ENCODE data around the gene CTIF.

CTIF gene

GRCh38 chr18:48727681-48728080, 188.8 kb downstream of the CTIF start:
- Mint-ChIP-seq H3K4me1 (ENCODE audit: low read depth) (no peaks in the 10 kb centered on the region), H3K27me3 (no peaks in the 10 kb centered on the region), H3K4me3 (no peak overlapping the region), H3K9me3 (no peaks in the 10 kb centered on the region), H3K27ac (no peak overlapping the region), H3K36me3 (ENCODE audit: low read depth) (no peaks in the 10 kb centered on the region)

DNA sequence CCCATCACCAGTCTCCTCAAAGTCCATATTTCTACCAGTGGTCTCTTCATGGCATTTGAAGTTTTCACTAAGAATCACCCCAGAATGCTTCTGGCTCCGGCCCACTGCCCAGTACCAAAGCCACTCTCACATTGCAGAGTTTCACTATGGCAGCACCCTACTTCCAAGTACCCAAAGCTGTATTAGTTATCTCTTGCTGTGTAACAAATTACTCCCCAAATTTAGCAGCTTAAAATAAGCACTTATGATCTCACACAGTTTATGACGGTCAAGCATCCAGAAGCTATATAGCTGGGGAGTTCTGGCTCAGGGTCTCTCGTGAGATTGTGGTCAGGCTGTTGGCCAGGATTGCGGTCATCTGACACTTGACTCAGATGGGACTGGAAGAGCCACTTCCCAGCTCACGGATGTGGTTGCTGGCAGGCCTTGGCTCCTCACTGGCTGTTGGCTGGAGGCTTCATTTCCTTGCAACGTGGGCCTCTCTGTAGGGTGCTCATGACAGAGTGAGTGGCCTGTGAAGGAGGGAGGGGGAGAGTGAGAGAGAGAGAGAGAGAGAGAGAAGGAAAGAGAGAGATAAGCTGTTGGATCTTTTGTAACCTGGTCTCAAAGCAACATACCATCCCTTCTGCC, 189.5 kb downstream of the CTIF start:
- Mint-ChIP-seq H3K27ac (no peak overlapping the region), H3K36me3 (ENCODE audit: low read depth) (no peaks in the 10 kb centered on the region), H3K27me3 (no peaks in the 10 kb centered on the region), H3K4me3 (no peak overlapping the region), H3K4me1 (ENCODE audit: low read depth) (no peaks in the 10 kb centered on the region), H3K9me3 (no peaks in the 10 kb centered on the region)

DNA sequence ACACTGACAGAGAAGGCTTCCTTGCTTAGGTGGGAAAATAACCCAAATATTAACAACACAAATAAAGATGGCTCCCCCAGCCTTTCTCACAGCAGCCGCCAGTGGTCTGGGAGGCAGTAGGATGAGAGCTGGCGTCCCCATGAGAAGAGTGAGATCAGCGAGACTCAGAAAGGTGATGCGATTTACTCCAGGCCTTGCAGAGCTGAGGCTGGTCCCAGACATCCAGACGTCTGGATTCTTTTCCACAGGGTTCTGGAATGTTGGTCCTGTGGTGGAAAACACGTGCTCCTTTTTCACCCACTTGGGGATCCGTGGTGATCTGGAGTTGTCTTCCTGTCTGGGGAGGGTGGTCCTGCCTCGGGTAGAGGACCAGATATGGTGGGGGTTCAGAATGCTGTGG, 190.6 kb downstream of the CTIF start:
- Mint-ChIP-seq H3K4me1 (ENCODE audit: low read depth) (no peaks in the 10 kb centered on the region), H3K36me3 (ENCODE audit: low read depth) (no peaks in the 10 kb centered on the region), H3K9me3 (no peaks in the 10 kb centered on the region), H3K27ac (no peak overlapping the region), H3K27me3 (no peaks in the 10 kb centered on the region), H3K4me3 (no peak overlapping the region)

- Mint-ChIP-seq H3K4me1 (ENCODE audit: low read depth) (no peaks in the 10 kb centered on the region), H3K36me3 (ENCODE audit: low read depth) (no peaks in the 10 kb centered on the region), H3K9me3 (no peaks in the 10 kb centered on the region), H3K27me3 (no peaks in the 10 kb centered on the region), H3K4me3 (no peak overlapping the region), H3K27ac (no peak overlapping the region)
Measured at GRCh38 chr18:48730010-48730409, 191.2 kb downstream of the CTIF start.

DNA sequence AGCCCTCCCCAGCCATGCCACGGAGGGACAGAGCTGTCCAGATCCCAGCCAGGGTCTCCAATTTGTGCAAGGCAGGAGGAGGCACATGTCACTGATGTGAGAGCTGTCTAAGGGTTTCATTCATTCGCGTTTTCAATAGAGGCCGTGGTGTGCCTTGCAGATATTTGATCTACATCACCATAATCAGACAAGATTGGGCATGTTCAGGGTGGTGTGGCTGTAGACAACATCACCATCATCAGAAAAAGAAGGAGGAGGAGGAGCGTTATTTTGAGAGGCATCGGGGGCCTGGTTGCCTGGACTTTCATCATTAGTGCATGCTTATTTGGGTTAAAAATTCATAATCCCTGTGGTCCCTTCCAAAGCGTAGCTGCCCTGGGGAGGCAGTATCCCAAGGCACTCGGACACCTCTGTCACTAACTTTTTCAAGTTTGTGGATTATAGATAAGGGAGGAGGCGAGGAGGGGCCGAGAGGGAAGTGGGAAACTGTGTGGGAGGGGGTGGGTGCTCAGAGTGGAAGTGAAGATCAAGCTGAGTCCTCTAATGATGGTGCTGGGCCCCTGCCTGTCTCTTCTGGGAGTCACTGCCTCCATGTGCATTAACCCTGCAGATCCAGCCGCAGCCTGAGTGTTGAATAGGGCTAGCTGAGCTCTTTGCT, 194.1 kb downstream of the CTIF start:
- Mint-ChIP-seq H3K9me3 (no peaks in the 10 kb centered on the region), H3K27me3 (no peaks in the 10 kb centered on the region), H3K4me3 (no peak overlapping the region), H3K36me3 (ENCODE audit: low read depth) (no peaks in the 10 kb centered on the region), H3K27ac (no peak overlapping the region), H3K4me1 (ENCODE audit: low read depth) (no peaks in the 10 kb centered on the region)

GRCh38 chr18:48733643-48734253, 194.9 kb downstream of the CTIF start:
- Mint-ChIP-seq H3K4me3 (no peak overlapping the region), H3K27me3 (no peaks in the 10 kb centered on the region), H3K4me1 (ENCODE audit: low read depth) (no peaks in the 10 kb centered on the region), H3K36me3 (ENCODE audit: low read depth) (no peaks in the 10 kb centered on the region), H3K9me3 (no peaks in the 10 kb centered on the region), H3K27ac (no peak overlapping the region)

DNA sequence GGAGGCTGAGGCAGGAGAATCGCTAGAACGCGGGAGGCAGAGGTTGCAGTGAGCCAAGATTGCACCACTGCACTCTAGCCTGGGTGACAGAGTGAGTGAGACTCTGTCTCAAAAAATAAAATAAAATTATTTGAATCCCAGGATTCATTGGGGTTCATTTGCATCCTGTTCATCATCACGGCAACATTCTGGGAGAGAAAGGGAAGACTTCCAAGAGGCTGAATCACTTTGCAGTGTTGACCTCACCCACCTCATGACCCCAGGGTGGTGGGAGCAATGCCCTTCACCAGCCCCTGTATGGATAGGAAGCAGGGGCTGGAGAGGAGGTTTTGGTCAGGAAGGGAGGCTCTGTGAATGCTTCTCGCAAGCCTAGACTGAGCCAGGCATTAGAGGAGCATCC, 195.6 kb downstream of the CTIF start:
- Mint-ChIP-seq H3K36me3 (ENCODE audit: low read depth) (no peaks in the 10 kb centered on the region), H3K27me3 (no peaks in the 10 kb centered on the region), H3K9me3 (no peaks in the 10 kb centered on the region), H3K4me1 (ENCODE audit: low read depth) (no peaks in the 10 kb centered on the region), H3K27ac (no peak overlapping the region), H3K4me3 (no peak overlapping the region)

DNA sequence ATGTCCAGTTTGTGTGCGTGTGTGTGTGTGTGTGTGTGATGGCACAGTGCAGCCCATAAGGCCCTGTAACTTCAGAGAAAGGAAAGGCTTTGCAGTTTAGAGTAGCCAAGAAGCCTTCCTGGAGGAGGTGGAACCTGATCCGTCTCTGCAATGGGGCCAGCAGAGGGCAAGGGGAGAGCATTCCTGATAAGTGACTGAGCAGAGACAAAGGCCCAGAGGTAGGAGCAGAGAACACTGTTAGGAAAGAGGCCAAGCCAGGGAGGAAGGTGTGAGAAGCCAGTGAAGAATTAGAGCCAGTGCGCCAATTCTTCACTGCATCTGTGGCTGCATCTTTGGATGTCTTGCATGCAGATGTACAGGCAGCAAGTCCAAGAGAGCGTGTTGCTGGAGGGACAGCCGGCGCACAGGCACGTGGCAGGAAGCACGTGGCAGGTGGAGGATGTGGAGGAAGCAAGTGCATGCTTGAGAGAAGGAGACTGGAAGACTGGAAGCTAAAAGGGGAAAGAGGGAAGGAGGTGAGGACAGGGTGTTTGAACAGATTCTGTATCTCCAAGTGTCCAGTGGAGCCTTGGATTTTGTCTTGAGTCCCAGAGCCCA, 196.3 kb downstream of the CTIF start:
- Mint-ChIP-seq H3K9me3 (no peaks in the 10 kb centered on the region), H3K27ac (no peak overlapping the region), H3K4me3 (no peak overlapping the region), H3K36me3 (ENCODE audit: low read depth) (no peaks in the 10 kb centered on the region), H3K27me3 (no peaks in the 10 kb centered on the region), H3K4me1 (ENCODE audit: low read depth) (no peaks in the 10 kb centered on the region)

GRCh38 chr18:48735681-48736255, 196.9 kb downstream of the CTIF start:
- Mint-ChIP-seq H3K36me3 (ENCODE audit: low read depth) (no peaks in the 10 kb centered on the region), H3K4me3 (no peak overlapping the region), H3K9me3 (no peaks in the 10 kb centered on the region), H3K27ac (no peak overlapping the region), H3K4me1 (ENCODE audit: low read depth) (no peaks in the 10 kb centered on the region), H3K27me3 (no peaks in the 10 kb centered on the region)

GRCh38 chr18:48736321-48737260, 197.8 kb downstream of the CTIF start:
- no peak overlapping the region for H3K27ac Mint-ChIP-seq
- no peaks in the 10 kb centered on the region for H3K27me3 Mint-ChIP-seq
- H3K4me1 Mint-ChIP-seq (ENCODE audit: low read depth), result no peaks in the 10 kb centered on the region
- H3K9me3 Mint-ChIP-seq, result no peaks in the 10 kb centered on the region
- H3K36me3 Mint-ChIP-seq (ENCODE audit: low read depth), result no peaks in the 10 kb centered on the region
- no peak overlapping the region for H3K4me3 Mint-ChIP-seq

- no peaks in the 10 kb centered on the region for H3K27me3 Mint-ChIP-seq
- no peak overlapping the region for H3K4me3 Mint-ChIP-seq
- no peaks in the 10 kb centered on the region for H3K9me3 Mint-ChIP-seq
- H3K36me3 Mint-ChIP-seq (ENCODE audit: low read depth), result no peaks in the 10 kb centered on the region
- H3K4me1 Mint-ChIP-seq (ENCODE audit: low read depth), result no peaks in the 10 kb centered on the region
- no peak overlapping the region for H3K27ac Mint-ChIP-seq
Measured at GRCh38 chr18:48739266-48740067, 200.6 kb downstream of the CTIF start.

DNA sequence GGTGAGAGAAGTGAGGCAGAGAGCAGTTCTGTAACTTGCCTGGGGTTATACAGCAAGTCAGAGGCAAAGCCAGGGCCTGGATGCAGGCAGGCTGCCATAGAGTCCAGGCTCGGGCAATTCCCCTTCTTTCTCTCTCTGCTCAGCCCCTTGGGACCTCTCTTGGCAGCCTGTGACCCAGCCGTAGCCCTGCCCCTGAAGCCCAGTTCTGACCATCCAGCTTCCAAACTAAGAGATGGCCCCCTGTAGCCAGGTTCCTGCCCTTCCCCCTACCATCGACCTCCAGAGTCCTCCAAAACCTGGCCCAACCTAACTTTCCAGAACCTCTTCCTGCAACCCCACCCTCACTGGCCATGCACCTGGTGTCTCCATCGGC, 201.2 kb downstream of the CTIF start:
- Mint-ChIP-seq H3K36me3 (ENCODE audit: low read depth) (no peaks in the 10 kb centered on the region), H3K4me3 (no peak overlapping the region), H3K27ac (no peak overlapping the region), H3K27me3 (no peaks in the 10 kb centered on the region), H3K4me1 (ENCODE audit: low read depth) (no peaks in the 10 kb centered on the region), H3K9me3 (no peaks in the 10 kb centered on the region)

DNA sequence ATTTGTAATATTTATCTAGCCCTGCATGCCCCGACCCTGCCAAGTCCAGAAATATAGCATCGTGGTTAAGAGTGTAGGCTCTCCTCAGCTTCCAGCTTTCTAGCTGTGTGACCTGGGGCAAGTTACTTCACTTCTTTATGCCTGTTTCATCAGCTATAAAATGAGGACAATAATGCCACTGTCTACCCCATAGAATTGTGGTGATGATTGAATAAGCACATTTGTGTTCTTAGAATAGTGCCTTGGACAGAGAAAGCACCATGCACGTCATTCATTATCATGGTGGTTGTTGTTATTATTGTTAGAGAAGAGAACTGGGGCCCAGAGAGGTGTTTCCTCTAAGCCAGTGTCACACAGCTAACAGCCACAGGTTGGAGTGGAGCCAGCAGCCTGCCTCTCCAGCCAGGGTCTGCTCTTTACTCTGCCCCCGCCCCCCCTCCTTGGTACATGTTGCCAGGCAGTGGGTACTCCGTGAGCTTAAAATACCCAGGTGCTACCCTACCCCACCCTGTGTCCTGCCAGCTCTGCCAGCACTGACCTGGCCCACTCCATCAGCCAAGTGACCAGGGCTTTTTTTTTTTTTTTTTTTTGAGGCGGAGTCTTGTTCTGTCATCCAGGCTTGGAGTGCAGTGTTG, 202.1 kb downstream of the CTIF start:
- Mint-ChIP-seq H3K4me1 (ENCODE audit: low read depth) (no peaks in the 10 kb centered on the region), H3K9me3 (no peaks in the 10 kb centered on the region), H3K4me3 (no peak overlapping the region), H3K27me3 (no peaks in the 10 kb centered on the region), H3K27ac (no peak overlapping the region), H3K36me3 (ENCODE audit: low read depth) (no peaks in the 10 kb centered on the region)

Data from stimulated activated naive CD8-positive, alpha-beta T cell treated with anti-CD3 and anti-CD28 coated beads, Interleukin-15, Interleukin-2, amounts not matched to agents 100 ng/mL and 50 ng/mL, for 24 hours (primary cell).